Activated CD8-positive, alpha-beta T cell treated with anti-CD3 and anti-CD28 coated beads for 36 hours (primary cell): ENCODE measurements around the gene UQCC2. TPM values are rescaled to one million over a fixed set of nuclear protein-coding genes. Genes with fewer than 3 reads are reported as not detected.

ENCODE experiments used
- microRNA-seq: library from miRNA; unstranded; fragments of <30 nt; microRNA quantifications from one replicate; pipeline ENCODE4 v1.2.0, GENCODE V29; 2022; ENCODE audit warnings: borderline microRNAs expressed, borderline replicate concordance
- total RNA-seq, 2 experiments: library from RNA; stranded (reverse); gene quantifications; one replicate each; pipeline ENCODE4 v1.2.3, GENCODE V29; 2021

UQCC2 gene
- total RNA-seq, 2 experiments from 2014 or later: 127 to 128 TPM

Small RNAs within 50 kb of the gene (microRNA-seq; reads per million reads assigned to microRNA genes)
- 11.8 reads per million, percentile 37 among the genes with 10 or more reads in this experiment for gene MIR3934

Other genes with a start within 250 kb of the UQCC2 start
- 10 to 100 TPM; 33.8 to 34.3 TPM for gene BAK1, start 131.4 kb downstream of the UQCC2 start, total RNA-seq
- gene ITPR3, start 90.4 kb downstream of the UQCC2 start, total RNA-seq: 10 to 100 TPM; 36.6 to 38.0 TPM
- gene IP6K3, start 35.2 kb upstream of the UQCC2 start, total RNA-seq: not detected
- 10 to 100 TPM; 40.1 to 41.5 TPM for gene LEMD2, start 77.4 kb upstream of the UQCC2 start, total RNA-seq
- not detected for gene MLN, start 92.3 kb upstream of the UQCC2 start, total RNA-seq